GM04504 (cell line): ENCODE results near the gene RDH16.

Source experiments
- DNase-seq: peaks from one replicate; pipeline ENCODE4 v3.0.0-alpha.2; 2012; ENCODE audit warnings: low read depth

Gene RDH16

DNA sequence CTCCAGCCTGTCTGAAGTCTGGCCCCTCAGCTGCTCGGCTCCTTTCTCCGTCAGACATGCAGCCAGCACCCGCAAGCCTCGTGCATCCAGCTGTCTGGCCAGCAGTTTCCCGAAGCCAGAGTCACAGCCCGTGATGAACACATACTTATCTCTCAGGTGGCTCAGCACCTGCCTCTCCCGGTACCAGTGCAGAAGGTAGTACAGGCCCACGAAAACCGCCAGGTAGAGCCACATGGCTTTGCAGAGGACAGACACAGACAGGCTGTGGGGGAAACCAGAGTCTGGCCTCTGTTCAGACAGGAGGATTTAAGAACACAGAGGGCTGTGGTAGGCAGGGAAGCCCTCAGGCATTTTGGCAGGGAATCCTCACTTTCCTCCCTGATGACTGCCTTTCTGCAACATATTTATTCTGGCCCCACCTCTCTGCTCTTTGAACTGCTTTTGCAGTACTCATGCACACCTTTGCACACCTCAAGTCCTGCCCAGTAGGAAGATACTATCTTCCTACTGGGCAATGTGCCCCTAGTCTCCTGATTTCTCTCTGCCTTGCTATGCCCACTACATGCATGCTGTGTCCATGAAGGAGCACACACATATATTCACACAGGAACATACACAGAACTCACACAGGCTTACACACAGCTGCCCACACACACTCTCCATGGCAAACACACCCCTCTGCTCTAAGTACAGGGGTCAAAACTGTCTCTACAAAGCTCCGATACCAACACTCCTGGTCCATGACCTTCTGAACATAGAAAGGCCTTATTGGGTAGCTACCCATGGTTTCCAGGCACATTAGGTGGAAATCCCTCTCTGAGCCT is at the start of gene RDH16:
Gene RDH16 (minus strand): TSS at position 380 of the 824 bp plus-strand sequence. CDS start 146 bp downstream, at position 234.
- no peak for DNase-seq

- DNase-seq = no peak
Observed at GRCh38 chr12:57006809-57007475, 49.5 kb upstream of the RDH16 start.

- no peak for DNase-seq
Observed at GRCh38 chr12:57005980-57006808, 48.8 kb upstream of the RDH16 start, which contains the start of gene ZBTB39. ZBTB39 (minus strand) TSS chr12:57006546; CDS start chr12:57004917, 1,629 bp downstream.

- DNase-seq = no peak
Observed at GRCh38 chr12:57004651-57005050, 47.2 kb upstream of the RDH16 start.

DNA sequence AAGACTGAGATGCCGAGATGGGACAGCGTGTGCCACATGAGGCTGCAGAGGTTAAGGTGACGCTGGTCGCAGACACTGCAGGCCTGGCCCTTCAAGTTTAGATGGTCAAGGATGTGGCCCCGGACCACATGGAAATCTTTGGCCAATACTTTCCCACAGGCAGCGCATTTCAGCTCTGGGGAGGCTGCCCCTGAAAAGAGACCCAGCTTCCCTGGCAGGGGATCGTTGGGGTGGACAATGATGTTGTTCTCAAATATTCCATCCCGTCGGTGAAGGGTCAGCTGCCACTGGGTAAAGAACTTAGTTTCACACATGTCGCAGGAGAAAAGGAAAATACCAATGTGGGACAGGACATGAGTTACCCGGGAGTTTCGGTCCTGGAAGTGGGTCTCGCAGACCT is 46.0 kb upstream of the RDH16 start:
- DNase-seq = no peak

GRCh38 chr12:57001448-57001906 is 44.1 kb upstream of the RDH16 start:
- DNase-seq = no peak

GRCh38 chr12:57000393-57000792 is 43.0 kb upstream of the RDH16 start:
- no peak for DNase-seq

GRCh38 chr12:56999456-56999855 is 42.0 kb upstream of the RDH16 start:
- no peak for DNase-seq

DNA sequence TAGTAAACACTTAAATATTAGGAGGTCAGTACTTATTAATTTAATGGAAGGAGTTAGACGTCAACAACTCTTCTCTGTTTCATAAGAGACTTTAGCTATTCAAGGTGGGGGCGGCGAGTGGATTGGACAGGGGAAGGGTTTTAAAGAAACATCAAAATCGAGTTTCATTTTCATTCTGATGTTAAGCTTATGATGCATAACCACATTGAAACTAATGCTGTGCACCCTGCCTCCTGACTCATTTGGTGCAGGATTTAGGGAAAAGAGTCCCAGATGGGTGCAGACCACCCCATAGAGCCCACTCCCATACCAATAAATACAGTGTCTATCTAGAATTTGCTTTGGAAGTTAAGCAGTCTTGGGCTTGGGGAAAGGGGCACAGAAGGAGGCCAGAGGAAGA is 41.6 kb upstream of the RDH16 start:
- no peak for DNase-seq

GRCh38 chr12:56998316-56998715 is 40.9 kb upstream of the RDH16 start:
- no peak for DNase-seq

DNA sequence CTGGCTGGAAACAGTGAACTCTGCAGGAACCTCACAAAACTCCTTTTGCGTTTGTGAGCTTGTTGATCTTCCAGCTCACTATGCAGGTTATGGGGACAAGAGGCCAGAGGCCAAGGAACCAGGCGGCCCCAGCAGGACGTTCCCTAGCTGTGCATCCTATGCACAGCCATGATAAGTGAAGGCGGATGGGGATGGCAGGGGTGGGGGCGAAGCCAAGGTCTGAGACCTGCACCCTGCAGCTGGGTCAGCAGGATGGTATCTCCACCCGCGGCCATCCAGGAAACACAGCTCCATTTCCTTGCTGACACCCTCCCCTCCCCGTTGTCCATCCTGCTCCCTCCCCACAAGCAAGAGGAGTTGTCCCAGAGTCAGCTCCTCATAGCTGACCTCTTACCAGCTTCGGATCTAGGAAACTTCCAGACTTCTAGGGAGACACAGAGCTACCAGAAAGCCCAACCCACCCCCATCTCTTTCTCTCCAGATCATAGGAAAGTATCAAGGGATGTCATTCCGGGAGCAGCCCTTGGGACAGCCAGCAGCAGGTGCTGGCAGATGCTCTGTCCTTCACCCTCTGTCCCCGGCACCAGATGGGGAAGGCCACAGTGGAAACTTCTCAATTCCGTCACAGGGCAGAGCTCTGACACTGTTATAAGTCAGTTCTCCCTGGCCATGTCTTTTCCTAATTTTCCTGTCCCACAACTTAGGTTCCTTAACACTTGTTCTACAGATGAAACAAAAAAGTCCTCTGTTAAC is 39.6 kb upstream of the RDH16 start:
- DNase-seq = no peak

GRCh38 chr12:56995930-56996496 is 38.6 kb upstream of the RDH16 start:
- DNase-seq = no peak

DNA sequence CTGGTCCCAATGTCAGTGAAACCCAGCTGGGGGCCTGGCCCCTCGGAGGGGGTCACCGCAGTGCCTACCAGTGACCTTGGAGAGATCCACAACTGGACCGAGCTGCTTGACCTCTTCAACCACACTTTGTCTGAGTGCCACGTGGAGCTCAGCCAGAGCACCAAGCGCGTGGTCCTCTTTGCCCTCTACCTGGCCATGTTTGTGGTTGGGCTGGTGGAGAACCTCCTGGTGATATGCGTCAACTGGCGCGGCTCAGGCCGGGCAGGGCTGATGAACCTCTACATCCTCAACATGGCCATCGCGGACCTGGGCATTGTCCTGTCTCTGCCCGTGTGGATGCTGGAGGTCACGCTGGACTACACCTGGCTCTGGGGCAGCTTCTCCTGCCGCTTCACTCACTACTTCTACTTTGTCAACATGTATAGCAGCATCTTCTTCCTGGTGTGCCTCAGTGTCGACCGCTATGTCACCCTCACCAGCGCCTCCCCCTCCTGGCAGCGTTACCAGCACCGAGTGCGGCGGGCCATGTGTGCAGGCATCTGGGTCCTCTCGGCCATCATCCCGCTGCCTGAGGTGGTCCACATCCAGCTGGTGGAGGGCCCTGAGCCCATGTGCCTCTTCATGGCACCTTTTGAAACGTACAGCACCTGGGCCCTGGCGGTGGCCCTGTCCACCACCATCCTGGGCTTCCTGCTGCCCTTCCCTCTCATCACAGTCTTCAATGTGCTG is 38.0 kb upstream of the RDH16 start:
- DNase-seq = no peak

GRCh38 chr12:56994231-56994746 is 36.9 kb upstream of the RDH16 start:
- DNase-seq = no peak

- no peak for DNase-seq
Observed at GRCh38 chr12:56993346-56993745, 35.9 kb upstream of the RDH16 start.

- no peak for DNase-seq
Observed at GRCh38 chr12:56991319-56992246, 34.2 kb upstream of the RDH16 start.

GRCh38 chr12:56990648-56991318 is 33.4 kb upstream of the RDH16 start:
- no peak for DNase-seq

DNA sequence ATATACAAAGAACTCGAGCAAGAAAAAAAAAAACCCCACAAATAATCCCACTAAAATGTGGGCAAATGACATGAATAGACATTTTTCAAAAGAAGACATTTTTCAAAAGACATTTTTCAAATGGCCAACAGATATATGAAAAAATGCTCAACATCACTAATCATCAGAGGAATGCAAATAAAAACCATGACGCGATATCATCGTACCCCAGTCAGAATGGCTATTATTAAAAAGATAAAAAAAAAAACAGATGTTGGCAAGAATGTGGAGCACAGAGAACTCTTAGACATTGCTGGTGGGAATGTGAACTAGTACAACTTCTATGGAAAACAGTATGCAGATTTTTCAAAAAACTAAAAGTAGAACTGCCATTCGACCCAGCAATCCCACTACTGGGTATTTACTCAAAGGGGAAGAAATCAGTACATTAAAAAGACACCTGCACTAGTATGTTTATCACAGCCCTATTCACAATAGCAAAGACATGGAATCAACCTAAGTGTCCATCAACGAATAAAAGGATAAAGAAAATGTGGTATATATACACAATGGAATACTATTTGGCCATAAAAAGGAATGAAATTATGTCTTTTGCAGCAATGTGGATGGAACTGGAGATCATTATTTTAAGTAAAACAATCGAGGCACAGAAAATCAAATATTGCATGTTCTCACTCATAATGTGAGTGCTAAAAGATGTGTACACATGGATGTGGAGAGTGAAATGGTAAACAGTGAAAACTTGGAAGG is 32.6 kb upstream of the RDH16 start:
- no peak for DNase-seq
